Cortex of kidney (tissue), 1 donor: Measurements from ENCODE around the gene NCDN.

ENCODE experiments used
- DNase-seq: peaks from one replicate; lab custom pipeline; 2025; lab: John Stamatoyannopoulos, UW

NCDN gene

DNA sequence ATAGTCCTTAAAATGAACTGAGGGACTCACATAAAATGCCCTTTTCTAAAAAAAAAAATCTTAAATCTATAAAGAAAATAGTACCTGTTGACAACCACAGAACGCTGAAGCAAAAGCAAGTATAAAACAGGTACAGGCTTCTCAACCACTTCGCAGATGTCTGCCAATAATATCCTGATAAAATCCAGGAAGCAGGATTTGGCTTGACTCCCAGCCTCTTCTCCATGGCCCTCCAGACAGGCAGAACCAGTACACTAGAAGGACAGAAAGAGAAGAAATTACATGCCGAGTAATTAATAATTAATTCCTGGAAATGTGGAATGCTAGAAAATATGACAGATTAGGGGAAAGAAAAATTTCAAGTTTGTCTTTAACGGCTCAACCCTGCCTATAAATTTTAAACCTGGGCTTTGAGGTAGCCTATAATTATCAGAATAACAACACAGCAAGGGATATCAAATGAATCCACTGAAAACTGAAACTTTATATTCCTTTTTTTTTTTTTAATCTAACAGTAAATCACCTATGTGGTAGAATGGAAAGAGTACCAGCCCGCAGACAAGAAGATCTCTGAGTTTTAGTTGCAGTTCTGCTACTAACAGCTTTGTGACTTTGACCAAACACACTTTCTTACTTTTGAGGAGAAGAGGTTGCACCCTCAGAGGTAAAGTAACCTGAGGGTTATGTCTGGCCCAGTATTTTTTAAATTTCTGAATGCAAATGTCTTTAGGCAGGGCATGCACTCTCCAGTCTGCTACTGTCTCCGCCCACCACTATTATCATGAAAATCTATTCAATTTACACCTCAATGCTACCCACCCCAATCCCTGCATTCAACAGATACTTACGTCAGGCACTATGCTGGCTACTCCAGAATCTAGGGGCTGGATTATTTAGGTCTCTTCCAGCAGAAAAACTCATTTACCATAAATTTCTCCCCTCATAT lies 3.1 kb upstream of the NCDN start:
- DNase-seq = no peak

DNA sequence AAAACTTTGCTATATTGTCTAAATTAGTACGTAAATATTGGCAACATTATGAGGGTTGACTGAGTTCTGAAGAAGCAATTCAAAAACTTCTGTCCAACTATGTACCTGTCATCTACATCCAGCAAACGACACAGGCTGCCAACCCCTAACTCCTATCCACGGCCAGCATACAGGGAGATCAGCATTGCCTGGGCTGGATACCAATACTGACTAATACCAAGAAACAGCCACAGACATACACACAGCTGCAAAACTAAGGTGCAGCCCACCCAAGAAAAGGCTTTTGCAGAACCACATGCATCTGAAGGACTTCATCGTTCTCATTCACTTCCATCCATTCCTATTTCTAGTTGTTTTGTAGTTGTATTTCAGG lies 2.4 kb upstream of the NCDN start:
- DNase-seq = no peak

DNA sequence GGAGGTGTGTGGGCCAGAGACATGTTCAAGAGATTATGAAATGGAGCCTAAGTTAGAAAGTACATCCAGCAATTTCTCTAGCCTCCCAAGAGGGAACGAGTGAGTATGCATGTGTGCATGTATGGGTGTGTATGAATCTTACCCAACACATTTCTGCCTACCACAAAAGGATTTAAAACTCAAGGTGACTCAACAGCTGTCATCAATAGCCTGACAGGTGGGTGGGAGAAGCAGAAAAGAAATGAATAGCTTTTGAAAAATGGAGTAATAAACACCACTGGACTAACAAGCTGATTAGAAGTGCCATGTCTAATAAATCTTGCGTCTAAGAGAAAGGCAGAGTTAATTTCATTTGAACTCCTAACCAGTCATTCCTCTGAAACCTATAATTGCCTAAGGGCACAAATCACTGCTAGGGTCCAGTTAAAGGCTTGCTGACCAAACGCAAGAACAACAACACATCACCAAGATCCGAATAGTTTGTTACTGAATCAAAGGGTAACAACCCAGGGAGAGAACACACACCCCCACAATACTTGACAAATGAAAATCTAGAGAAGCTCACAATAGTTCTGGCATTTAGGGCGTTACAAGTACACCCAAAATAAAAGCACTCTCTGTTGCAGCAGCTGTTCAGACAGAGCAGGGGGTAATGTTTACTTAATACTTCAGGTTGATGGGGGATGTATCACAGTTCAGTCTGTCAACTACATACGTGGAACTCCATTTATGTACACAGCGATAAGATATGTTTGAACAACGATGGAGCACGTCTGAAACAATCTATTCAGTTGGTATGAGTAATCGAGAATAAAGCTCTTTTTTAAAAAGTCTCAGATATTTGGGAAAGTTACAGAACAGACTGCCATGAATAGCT lies 1.8 kb upstream of the NCDN start:
- no peak for DNase-seq

DNA sequence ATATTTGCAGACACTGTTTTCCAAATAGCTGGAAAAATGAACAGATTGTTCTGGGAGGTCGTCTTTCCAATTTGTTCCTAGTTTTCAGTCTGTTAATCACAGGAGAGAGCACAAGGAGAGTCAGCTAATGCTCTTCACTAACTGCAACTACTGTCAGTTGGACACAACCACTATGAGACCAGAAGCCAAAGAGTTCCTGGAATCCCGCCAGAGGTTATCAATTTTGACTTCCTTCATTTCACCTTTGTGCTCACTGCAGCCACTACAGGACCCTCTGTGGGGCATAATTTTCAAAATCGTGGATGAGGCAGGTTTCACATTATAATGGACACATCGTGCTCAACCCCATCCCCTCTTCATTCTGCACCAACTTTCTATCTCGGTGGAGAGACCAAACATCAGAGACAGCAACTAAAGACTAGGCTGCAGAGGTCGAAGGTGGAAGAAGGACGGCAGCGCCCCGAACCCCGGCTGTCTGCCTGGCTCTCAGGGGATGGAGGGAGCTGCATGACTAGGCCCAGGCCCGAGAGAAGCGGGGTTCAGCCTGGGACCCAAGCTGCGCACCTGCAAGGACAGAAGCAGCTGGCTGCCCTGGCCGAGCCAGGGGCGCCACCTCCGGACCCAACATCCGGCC lies 998 bp upstream of the NCDN start:
- DNase-seq = no peak

DNA sequence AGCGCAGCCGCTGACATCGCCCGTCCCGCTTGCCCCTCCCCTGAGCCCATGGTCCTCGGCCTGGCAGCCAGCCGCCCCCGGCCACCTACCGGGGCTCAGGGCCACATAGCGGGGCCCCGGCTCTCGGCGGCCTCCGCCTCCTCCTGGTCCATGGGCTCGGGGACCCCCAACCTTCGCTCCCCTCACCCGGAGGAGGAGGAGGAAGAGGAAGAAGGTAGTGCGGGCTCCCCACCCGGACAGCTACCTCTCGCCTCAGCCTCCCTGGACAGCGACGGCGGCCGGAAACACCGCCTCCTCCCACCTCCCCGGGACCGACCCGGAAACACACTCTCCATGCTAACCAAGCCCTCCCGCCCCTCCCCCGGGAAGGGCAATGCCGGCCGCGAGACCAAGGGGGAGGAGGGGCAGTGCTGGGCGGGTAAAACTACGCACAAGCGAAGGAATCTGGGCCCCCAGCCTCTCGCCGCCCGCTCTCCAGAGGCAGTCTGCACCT lies 435 bp upstream of the NCDN start, which contains the start of gene KIAA0319L:
Gene KIAA0319L, minus strand, starts transcription at position 286 of the 493 bp plus-strand sequence. CDS start 2,912 bp downstream, outside the sequence.
- DNase-seq = no peak

DNA sequence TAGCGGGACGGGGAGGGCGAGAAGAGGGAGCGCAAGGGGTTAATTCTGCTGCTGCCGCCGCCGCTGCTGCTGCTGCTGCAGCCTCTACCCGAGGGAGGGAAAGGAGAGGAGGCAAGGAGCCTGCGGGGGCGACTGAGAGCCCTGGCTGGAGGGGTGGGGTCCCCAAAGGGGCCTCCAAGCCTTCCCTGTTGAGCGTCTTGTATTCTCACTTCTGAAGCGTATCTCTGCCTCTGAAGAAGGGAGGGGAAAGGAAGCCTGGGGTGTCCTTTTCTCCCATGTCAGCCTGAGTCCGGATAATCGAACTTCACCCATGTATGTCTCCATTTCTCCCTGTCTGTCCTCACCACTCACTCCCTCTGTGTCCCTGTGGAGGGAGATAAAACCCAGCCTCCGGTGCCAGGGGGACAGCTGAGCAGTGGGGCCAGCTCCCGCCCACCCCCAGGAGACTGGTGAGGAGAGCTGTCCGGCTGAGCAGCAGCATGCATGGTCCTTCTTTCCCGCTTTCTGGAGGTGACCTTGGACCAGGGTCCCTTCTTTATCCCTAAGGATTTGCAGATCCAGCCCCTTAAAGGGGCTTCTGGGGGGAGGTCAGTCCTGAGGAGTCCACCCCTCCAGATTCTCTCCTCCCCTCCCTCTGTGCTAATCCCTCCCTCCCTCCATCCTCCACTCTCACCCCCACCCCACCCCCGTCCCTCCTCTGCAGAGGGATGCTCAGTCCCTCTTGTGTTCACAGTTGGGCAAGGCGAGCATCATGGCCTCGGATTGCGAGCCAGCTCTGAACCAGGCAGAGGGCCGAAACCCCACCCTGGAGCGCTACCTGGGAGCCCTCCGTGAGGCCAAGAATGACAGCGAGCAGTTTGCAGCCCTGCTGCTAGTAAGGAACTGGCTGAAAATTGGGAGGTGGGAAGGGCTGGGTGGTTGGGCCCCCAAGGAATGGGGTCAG lies 1.0 kb downstream of the NCDN start:
- DNase-seq = no peak

DNA sequence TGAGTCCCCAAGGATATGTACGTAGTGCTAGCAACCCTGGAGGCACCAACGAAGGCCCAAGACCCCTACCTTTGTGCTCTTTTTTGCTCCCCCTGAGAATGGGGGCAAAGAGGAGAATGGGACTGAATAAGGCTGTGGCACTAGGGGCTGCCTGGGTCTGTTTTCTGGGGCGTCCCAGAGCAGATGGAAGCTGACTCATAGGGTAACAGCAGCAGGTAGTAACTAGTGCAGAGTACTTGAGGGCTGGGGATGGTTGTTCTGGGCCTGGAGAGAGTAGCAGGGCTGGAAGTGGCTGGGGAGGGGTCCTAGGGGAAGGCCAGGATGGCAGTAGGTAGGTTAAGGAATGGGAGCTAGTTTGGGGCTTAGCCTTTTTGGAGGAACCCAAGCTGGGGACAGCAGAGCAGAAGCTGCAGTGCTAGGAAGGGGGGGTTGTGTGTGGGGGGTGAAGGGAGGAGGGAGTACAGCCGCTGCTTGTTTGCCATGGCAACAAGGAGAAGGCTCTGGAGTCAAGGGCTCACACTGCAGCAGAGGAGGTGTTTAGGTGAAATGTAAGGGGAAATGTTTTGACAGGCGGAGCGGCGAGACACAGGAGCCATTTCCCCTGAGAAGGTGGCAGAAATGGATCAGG lies 1.8 kb downstream of the NCDN start:
- no peak for DNase-seq

DNA sequence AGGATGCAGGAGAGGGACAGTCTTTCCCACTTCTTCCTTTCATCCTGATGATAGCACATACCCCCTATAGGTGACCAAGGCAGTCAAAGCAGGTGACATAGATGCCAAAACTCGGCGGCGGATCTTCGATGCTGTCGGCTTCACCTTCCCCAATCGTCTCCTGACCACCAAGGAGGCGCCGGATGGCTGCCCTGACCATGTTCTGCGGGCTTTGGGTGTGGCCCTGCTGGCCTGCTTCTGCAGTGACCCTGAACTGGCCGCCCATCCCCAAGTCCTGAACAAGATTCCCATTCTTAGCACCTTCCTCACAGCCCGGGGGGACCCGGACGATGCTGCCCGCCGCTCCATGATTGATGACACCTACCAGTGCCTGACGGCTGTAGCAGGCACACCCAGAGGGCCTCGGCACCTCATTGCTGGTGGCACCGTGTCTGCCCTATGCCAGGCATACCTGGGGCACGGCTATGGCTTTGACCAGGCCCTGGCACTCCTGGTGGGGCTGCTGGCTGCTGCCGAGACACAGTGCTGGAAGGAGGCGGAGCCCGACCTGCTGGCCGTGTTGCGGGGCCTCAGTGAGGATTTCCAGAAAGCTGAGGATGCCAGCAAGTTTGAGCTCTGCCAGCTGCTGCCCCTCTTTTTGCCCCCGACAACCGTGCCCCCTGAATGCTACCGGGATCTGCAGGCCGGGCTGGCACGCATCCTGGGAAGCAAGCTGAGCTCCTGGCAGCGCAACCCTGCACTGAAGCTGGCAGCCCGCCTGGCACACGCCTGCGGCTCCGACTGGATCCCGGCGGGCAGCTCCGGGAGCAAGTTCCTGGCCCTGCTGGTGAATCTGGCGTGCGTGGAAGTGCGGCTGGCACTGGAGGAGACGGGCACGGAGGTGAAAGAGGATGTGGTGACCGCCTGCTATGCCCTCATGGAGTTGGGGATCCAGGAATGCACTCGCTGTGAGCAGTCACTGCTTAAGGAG lies 2.9 kb downstream of the NCDN start:
- DNase-seq = no peak

DNA sequence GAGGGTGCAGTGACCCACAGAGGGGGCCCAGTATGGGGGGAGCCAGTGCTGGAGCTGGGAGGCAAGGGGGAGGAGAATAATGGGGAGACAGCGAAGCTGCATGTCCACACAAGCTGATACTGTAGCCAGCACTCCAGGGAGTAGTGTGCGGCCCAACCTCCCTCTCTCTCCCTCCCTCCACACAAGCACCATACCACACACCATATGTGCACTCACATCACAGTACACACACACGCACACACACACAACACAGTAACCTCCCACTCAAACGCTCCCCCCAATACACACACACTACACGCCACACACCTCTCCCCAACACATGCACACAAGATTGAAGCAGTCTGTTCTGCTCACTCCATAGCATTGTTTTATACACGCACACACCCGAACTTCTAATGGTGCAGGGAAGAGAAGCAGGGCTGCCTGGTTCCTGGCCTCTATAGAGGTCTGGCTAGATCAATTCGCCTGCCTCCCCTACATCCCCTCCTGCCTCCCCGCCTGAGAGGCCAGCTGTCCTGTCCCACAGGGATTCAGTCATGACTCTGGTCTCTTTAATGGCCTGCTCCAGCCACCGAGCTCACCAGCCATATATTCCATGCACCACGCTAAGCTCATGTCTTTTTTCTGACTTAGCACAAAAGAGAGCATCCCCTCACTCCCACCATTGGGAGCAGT lies 3.8 kb downstream of the NCDN start:
- no peak for DNase-seq

DNA sequence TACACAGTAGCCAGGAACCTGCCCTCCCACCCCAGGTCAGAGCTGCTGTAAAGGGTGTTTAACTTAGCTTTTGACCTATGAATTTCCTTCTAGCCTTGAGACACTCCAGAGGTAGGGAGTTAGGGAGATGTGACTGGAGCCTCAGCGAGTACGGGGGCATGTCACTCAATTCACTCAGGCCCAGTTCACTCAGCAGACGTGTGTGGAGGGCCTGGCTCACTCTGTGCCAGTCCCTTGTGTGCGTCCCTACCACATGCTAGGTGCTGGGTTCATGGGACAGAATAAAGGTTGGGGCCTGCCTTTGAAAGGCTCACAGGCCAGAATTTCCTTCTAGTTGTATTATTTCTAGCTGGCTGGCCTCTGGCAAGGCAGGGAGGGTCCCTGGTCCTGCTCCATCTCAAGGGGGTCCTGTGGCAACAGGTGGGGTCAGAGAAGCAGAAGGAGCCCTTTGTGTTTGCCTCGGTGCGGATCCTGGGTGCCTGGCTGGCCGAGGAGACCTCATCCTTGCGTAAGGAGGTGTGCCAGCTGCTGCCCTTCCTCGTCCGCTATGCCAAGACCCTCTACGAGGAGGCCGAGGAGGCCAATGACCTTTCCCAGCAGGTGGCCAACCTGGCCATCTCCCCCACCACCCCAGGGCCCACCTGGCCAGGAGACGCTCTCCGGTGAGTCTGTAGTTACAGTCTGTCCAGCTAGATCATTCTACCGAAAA lies 4.5 kb downstream of the NCDN start:
- DNase-seq = no peak

DNA sequence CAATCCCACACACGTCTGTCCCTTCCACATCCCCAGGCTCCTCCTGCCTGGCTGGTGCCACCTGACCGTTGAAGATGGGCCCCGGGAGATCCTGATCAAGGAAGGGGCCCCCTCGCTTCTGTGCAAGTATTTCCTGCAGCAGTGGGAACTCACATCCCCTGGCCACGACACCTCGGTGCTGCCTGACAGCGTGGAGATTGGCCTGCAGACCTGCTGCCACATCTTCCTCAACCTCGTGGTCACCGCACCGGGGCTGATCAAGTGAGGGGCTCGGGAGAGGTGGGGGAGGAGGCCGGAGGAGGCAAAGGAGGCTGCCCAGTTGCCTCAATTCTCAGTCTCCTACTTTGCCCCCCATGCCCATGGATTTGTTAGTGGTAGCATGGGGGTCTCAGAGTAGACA lies 5.6 kb downstream of the NCDN start:
- DNase-seq = no peak

DNA sequence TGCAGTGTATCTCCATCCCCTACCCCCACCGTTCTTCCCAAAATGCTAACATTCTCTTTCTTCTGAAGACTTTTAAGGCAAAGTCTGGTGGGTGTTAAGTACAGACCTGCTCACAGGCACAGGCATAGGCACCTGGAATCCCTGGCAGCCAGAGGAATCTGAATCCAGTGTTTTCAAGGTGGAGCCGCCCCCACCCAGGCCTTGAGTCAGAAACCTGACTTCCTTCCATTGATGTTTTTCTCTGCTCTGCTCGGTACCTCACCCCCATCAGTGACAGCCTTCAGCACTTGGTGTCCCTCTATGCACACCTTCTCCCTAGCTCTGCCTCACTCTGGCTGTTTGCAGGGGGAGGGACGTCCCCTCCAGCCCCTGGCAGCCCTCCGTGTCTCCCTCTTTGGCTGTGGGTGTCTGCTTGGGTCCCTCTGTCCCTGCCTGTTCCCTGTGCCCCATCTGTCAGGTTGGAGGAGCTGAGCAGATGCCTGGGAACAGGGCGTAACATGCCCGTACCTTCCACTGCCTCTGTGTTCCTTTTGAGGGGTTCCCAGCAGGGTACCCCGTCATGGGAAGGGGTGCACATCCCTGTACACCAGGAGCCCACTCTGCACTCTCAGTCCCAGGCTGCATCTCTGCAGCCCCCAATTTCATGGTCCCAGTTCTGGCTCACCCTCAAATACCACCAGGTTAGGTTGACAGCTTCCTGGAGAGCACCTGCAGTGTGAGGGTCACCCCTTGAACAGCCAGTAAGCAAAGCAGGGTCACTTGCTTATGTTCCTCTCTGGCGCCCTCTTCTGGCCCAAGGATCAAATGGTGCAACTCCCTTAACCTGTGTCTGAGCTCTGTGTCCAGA lies 6.7 kb downstream of the NCDN start:
- DNase-seq = no peak

DNA sequence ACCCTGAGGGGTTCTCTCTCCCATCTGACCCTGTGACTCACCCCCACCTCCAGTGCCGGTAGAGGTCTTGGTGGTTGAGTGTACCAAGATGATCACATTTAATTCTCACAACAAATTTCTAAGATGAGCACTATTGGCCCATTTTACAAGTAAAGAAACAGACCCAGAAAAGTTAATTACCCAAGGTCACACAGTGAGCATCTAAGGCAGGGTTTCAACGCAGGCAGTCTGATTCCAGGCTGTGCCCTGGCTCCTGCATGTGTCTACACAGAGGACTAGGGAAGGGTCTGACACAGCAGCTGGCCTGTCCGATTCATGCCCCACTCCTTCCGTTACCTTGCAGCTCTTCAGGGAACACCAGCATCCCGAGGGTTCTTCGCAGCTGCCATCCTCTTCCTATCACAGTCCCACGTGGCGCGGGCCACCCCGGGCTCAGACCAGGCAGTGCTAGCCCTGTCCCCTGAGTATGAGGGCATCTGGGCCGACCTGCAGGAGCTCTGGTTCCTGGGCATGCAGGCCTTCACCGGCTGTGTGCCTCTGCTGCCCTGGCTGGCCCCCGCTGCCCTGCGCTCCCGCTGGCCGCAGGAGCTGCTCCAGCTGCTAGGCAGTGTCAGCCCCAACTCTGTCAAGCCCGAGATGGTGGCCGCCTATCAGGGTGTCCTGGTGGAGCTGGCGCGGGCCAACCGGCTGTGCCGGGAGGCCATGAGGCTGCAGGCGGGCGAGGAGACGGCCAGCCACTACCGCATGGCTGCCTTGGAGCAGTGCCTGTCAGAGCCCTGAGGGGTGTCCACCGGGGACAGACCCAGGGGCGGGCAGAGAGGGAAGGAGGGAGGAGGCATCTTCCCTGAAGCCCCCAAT lies 7.5 kb downstream of the NCDN start:
- no peak for DNase-seq

DNA sequence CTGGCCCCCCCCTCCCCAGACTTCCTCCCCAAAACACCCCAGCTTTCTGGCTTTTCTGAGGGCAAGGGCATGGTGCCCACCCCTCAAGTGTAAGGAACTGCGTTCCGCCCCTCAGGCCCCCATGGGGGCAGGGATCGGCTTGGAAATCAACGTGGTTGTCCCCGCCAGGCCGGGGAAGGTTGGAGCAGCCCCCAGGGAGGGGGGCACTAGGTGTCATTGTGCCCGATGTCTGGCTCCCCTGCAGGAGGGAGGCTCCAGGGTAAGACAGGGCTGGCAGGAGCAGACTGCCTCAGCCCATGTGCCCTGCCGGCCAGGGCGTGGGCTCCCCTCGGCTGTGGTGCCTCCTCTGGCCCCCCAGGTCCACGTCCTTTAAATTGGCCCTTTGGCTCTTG lies 8.1 kb downstream of the NCDN start:
- DNase-seq = no peak

DNA sequence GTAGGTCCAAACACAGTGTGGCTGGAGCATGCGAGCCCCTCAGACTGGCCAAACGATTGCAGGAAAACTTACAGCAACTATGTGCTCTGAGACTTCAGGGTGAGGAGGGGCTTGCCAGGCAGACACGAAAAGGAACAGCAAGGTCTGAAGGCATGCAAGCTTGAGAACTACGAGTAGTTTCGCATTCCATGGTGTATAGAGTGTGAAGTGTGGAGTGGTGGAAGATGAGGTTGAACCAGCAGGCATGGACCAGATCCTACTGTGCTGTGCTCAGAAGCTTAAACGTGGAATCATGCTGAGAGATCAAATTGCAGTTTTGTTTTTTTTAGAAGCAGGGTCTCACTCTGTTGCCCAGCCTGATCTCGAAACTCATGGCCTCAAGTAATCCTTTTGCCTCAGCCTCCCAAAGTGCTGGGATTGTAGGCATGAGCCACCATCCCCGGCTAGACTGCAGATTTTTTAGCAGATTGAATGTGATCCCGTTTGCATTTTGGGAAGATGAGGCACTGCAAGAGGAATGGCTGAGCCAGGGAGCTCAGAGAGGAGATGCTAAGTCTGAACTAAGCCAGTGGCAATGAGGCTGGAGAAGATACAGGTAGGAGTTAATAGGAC lies 10.5 kb downstream of the NCDN start:
- DNase-seq = no peak

DNA sequence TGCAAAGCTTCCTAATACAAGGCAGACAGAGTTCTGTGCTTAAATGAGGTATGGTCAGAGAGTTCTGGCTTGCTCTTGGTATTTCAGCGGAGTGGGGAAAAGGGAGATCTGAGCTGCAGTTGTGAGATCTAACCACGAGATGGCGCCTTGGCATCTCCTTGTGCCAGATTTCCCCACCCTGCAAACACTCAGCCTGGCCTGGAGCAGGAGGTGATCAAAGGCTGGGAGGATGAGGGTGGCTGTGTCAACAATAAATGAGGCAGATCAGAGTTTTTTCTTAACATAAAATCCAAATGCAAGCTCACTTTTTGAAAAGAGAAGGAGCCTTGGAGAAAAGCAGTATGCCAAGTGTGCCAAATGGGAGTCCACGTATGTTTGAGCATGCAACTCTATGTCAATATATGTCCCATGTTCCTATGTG lies 11.4 kb downstream of the NCDN start:
- no peak for DNase-seq
